Measurements from ENCODE around the gene SULT1C4.
"Not testable (repeated sequence)": the region's sequence is repeated elsewhere in the genome, so short reads cannot be mapped to it uniquely, and the experiment has no call there.

Gene SULT1C4

DNA sequence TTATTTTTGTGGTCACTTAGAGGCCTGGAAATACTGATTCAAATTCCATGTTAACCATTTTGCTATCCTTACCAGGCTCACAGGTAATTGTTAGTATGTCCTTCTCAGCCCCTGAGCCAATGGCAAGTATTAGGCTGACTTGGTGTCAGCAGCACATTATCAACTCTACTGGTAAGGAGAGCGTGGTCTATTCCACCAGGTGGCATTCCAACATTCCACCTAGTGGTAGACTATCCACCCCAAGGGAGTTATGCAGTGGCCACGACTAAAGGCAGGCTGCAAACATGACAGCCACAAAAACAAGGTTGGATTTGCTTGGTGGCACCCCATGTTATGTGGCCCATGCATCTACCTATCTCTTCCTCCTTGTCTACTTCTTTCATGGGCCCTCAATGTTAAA is 39.5 kb downstream of the SULT1C4 start:
- no peak overlapping the region for H3K4me3 ChIP-seq (ENCODE audit: low read depth, low read length)
- TF ChIP-seq CTCF (IDR thresholded peaks at IDR 0.05; ENCODE audit: control insufficient read depth, extremely low read depth, insufficient read depth), result no peak
- DNase-seq (ENCODE audit: low read depth), result no peak

- no peak overlapping the region for H3K4me3 ChIP-seq (ENCODE audit: low read depth, low read length)
- DNase-seq (ENCODE audit: low read depth), result no peak
- no peak for TF ChIP-seq CTCF (IDR thresholded peaks at IDR 0.05; ENCODE audit: control insufficient read depth, extremely low read depth, insufficient read depth)
These were observed 40.7 kb downstream of the SULT1C4 start for GRCh38 chr2:108418416-108418815.

GRCh38 chr2:108423067-108423466 is 45.3 kb downstream of the SULT1C4 start:
- TF ChIP-seq CTCF (IDR thresholded peaks at IDR 0.05; ENCODE audit: control insufficient read depth, extremely low read depth, insufficient read depth), result no peak
- no peak overlapping the region for H3K4me3 ChIP-seq (ENCODE audit: low read depth, low read length)
- no peak for DNase-seq (ENCODE audit: low read depth)

DNA sequence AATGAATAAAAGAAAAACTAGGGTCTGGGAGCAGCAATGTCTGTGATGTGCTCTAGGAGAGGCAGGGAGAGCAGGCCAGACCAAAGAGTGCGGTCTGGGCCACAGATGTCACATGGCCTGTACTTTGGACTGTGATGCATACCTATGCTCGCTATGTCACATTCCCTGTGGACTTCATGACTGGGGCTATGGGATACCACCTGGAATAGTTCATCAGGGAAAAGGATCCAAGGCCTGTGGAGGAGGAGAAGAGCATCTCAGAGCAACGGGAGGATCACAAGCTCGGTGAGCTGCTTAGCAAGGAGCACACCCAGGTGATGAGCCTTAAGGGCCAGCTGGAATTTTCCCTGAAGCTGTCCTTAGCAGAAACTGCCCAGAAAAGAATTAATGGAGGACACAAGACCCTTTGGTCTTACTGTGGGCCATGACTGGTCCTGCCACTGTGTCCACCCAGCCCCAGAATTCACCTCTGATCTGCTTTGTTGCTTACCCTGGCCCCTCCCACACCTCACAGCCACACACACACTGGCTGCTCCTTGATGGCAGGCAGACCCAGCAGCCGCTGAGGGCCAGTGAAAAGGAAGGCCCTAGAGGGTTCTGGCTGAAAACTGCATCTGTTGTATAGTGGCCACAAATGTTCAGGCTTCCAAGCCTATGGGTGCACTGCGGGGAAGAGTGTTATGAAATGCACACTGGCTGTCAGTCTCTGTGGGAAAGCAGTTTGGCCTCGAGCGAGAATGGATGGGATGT is 45.9 kb downstream of the SULT1C4 start:
- DNase-seq (ENCODE audit: low read depth), result no peak
- no peak for TF ChIP-seq CTCF (IDR thresholded peaks at IDR 0.05; ENCODE audit: control insufficient read depth, extremely low read depth, insufficient read depth)
- no peak overlapping the region for H3K4me3 ChIP-seq (ENCODE audit: low read depth, low read length)

DNA sequence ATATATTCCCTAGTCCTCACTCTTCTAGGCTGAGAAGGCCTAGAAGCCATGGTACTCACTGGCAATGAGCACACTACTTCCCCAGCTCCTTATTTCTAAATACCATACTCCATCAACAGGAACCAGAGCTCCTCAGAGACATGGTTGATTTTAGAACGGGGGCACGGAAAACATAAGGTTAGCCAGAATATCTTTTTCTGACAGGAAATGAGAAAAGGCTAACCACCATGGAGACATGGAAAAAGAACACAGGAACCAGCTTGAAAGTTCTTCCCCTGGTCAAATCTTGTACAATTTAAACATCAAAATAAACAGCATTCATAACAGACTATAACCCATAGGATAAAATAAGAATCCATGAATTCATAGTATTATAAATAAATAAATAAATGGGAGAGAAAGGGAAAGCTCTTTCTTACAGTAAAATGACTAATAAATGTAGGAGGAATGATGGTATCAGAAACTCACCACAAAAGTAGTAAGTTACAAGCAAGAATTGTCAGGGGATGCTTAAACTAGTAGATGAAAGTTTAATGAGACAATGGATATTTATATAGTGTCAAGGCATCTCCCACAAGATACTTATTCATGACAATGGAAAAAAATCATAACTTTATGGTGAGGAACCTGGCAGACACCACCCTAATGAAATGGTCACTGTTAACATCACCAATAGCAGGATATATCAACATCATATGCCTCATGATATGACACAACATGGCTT is 50.7 kb downstream of the SULT1C4 start:
- no peak for TF ChIP-seq CTCF (IDR thresholded peaks at IDR 0.05; ENCODE audit: control insufficient read depth, extremely low read depth, insufficient read depth)
- no peak for DNase-seq (ENCODE audit: low read depth)
- no peak overlapping the region for H3K4me3 ChIP-seq (ENCODE audit: low read depth, low read length)

GRCh38 chr2:108435578-108435977 is 57.8 kb downstream of the SULT1C4 start:
- H3K4me3 ChIP-seq (ENCODE audit: low read depth, low read length); DNase-seq (ENCODE audit: low read depth): not testable (repeated sequence)

- DNase-seq (ENCODE audit: low read depth), result no peak
- no peak for TF ChIP-seq CTCF (IDR thresholded peaks at IDR 0.05; ENCODE audit: control insufficient read depth, extremely low read depth, insufficient read depth)
- H3K4me3 ChIP-seq (ENCODE audit: low read depth, low read length), result no peak overlapping the region
These were observed 59.2 kb downstream of the SULT1C4 start for GRCh38 chr2:108436976-108437375.
